A549 treated with CpdA at 1 μM for 4 hours (cell line): ENCODE data around the gene TSTD2. TPM values are rescaled to one million over a fixed set of nuclear protein-coding genes. Genes with fewer than 3 reads are reported as not detected.

Experiments
- total RNA-seq: library from RNA; stranded (reverse); fragments of 200-300 nt; extraction: Qiagen RNA extraction; gene quantifications from 5 replicates; pipeline ENCODE4 v1.2.3, GENCODE V29; 2022; ENCODE audit warnings: low read depth

Gene TSTD2
- 10.0 to 13.0 TPM (median 10.9 TPM) in 5 replicates for total RNA-seq

GRCh38 chr9:97632985-97633858 lies at the start of gene TSTD2, which contains the start of gene NCBP1:
Gene TSTD2 (minus strand): TSS chr9:97633368. CDS start chr9:97627562, 5,806 bp downstream.
Gene NCBP1 (plus strand): TSS chr9:97633821. CDS start chr9:97633882, 61 bp downstream.

Other genes starting within 250 kb of the TSTD2 start
- 11.1 to 13.9 TPM (median 12.1 TPM) in 5 replicates for gene TDRD7, start 221.3 kb downstream of the TSTD2 start, total RNA-seq
- gene TMOD1, start 131.7 kb downstream of the TSTD2 start, total RNA-seq: 3.0 to 3.7 TPM (median 3.1 TPM) in 5 replicates
- 25.6 to 29.4 TPM (median 29.0 TPM) in 5 replicates for gene NCBP1, start 453 bp upstream of the TSTD2 start, total RNA-seq
- 12.1 to 15.3 TPM (median 13.3 TPM) in 5 replicates for gene XPA, start 64.0 kb upstream of the TSTD2 start, total RNA-seq
- gene FOXE1, start 219.9 kb upstream of the TSTD2 start, total RNA-seq: 3.4 to 4.2 TPM (median 3.8 TPM) in 5 replicates